ENCODE data around the gene ATP5F1C.

DNA sequence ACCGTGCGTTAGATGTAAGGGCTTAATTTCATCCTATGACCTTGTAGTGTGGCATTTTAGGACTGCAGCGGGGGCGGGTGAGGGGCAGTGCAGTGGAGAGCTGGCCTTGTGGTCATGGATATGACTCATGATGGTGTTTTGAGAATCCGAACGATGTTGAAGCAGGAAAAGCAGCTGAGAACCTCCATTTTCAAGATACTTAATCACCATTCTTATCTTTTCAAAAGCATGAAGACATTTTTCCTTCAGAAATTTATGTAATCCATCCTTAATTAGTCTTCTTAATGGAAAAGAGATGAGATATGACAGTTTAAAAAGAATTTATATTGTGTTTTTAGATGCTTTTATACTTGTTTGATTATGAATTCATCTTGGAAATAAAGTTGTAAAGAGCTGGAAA lies 9.6 kb downstream of the ATP5F1C start:
- TF ChIP-seq POLR2A (IDR thresholded peaks at IDR 0.05; ENCODE audit: low read depth, low read length) (no peak), POLR2AphosphoS5 (IDR thresholded peaks at IDR 0.05; ENCODE audit: low read depth, low read length) (no peak)

Measured in GM12892 (cell line).